GM12892 (cell line): Measurements from ENCODE around the gene NELL1.

Experiments
- POLR2A ChIP-seq: IDR thresholded peaks from 2 replicates; pipeline ENCODE4 v1.6.1; 2011; ENCODE audit warnings: low read depth, low read length, control low read depth
- POLR2AphosphoS5 ChIP-seq: IDR thresholded peaks from 2 replicates; pipeline ENCODE4 v1.6.1; 2011; ENCODE audit warnings: low read depth, low read length, control low read depth

GRCh38 chr11:20656901-20657300, 12.5 kb upstream of the NELL1 start:
- TF ChIP-seq POLR2A (no peak), POLR2AphosphoS5 (no peak)
